GM12873 (cell line): Measurements from ENCODE around the gene LUC7L2.

Source experiments
- TF ChIP-seq, protein P1 (sequence below): IDR thresholded peaks from 2 replicates; pipeline ENCODE4 v1.5.1; 2012; ENCODE audit warnings: low read depth, mild to moderate bottlenecking, moderate library complexity, low read length, control low read depth; ENCODE audit not compliant: insufficient read depth; ENCODE audit errors: missing control alignments

The LUC7L2 gene

DNA sequence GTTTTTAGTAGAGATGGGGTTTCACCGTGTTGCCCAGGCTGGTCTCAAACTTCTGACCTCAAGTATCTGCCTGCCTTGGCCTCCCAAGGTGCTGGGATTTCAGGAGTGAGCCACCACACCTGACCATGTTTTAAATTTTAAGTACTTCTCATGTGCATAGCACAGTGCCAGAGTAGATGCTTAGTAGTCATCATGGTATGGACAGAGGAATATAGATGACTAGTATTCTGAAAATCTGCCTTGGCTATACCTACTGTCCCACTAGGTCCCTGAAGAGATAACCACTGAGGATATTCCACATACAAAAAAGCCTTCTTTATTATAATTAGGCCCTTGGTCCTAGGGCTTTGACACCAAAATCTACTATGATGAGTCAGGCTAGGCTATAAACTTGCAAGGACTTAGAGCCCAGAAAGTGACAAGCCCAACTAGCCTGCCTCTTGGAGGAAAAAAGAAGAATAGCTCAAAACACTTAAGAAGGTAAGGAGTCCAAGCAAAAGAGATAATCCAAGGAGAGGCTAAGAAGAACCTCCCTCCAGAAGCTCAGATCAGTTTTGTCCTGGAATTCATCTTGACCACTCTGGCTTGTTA is 34.0 kb downstream of the LUC7L2 start:
- TF ChIP-seq, protein P1, sequence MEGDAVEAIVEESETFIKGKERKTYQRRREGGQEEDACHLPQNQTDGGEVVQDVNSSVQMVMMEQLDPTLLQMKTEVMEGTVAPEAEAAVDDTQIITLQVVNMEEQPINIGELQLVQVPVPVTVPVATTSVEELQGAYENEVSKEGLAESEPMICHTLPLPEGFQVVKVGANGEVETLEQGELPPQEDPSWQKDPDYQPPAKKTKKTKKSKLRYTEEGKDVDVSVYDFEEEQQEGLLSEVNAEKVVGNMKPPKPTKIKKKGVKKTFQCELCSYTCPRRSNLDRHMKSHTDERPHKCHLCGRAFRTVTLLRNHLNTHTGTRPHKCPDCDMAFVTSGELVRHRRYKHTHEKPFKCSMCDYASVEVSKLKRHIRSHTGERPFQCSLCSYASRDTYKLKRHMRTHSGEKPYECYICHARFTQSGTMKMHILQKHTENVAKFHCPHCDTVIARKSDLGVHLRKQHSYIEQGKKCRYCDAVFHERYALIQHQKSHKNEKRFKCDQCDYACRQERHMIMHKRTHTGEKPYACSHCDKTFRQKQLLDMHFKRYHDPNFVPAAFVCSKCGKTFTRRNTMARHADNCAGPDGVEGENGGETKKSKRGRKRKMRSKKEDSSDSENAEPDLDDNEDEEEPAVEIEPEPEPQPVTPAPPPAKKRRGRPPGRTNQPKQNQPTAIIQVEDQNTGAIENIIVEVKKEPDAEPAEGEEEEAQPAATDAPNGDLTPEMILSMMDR: no peak

DNA sequence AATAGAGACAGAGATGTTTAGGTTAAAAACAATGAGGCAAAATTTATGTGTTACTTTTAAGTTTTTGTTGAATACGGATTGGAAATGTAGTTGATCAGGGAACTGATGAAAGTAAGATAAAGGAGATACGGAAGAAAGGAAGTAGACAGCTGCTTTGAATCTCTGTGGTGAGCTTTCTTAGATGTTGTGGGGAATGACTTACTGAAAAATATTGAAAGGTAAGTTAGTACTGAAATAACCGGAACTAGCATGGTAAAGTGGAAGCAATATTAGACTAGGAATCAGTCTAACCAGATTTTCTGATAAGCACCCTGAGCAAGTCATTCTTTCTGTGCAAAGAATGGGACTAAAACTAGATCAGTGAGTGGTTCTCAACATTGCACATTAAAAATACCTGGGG is 34.8 kb downstream of the LUC7L2 start:
- TF ChIP-seq, protein P1: no peak

DNA sequence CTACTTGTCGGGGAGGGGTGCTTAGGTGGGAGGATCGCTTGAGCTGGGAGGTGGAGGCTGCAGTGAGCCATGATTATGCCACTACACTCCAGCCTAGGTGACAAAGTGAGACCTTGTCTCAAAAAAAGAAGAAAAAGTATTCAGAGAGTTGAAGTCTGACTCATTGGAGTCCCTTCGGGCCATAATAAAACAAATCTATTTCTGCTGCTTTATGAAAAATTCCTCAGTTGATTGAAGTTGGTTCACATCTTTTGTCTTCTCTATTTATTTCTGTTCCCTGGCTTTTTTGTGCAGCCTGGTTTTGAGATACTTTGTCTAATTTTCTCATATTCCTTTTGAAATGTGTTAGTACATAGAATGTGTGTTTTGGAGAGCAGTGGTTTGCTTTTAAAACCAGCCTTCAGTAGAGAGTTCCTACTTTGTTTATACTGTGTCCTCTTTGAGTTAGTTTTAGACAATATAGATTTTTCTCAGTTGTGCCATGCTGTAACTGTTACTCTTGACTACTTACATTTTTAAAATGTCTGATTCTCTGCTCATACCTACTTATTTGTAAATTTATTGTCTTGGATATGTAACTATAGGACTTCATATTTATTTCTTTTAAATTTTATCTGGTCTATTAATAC is 36.7 kb downstream of the LUC7L2 start:
- TF ChIP-seq, protein P1: no peak

DNA sequence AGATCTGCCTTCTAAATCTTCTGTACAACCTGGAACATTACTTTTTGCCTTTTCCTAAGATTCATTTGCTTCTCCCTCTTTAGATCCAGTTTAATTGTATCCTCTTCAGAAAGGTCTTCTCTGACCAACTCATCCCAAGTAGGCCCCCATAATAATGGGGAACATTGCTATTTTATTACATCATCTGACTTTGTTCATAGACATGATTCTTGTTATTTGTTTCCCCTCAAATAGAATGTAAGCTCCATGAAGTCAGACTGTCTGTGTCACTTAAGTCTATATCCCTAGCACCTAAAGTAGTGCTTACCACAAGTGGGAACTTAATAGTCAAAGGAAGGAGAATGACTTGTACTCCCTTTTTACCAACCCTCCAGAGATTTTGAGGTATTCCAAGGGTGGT is 37.5 kb downstream of the LUC7L2 start:
- TF ChIP-seq, protein P1: no peak

DNA sequence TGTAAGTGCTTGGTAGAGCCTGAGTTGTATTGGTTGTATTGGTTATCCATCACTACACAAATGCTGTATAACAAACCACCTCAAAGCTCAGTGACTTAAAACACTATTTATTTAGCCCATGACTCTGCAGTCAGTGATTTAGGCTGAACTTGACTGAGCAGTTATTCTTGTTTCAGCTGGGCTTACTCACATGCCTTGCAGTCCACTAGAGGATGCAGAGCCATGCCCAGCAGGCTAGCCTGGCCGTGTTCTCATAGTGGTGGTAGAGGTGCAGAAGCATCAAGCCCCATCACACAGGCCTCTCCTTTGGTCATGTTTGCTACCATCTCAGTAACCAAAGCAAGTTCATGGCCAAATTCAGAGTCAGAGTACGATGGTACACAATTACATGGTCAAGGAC is 43.9 kb downstream of the LUC7L2 start:
- TF ChIP-seq, protein P1: no peak

DNA sequence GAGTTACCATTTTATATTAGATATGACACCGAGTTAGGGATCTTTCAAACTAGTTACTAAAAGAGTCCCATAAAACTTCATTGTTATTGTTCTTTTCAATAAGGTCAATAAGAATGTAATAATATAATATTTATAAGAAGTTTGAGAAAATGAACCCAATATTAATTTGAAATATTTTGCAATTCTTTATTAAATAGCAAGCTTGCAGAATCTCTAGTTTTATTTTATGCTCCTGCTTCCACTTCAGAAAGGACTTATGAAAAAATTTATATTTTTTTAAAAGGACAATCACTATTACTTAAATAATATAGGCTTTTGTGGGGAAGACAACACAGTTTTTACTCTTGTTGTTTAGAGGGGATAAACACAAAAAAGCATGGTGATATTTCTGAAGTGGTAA is 47.9 kb downstream of the LUC7L2 start:
- TF ChIP-seq, protein P1: no peak

DNA sequence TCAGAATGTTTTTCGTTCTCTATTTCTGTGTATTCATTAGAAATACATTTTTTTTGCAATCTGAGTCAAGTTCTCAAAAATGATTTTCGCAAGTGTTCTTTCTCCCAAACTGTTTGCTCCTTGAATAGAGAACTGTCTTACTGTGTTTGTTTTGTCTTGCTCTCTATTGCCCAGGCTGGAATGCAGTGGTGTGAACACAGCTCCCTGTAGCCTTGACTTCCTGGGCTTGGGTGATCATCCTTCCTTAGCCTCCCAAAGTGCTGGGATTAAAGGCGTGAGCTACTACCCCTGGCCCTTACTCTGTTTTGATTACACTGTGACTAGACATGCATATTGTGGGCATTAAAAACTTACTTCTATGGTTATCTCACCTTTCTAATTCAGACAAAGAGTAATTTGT is 56.7 kb downstream of the LUC7L2 start:
- TF ChIP-seq, protein P1: no peak
